Activated CD4-positive, CD25-positive, alpha-beta regulatory T cell treated with anti-CD3 and anti-CD28 coated beads, Interleukin-2, amount 50 U/mL, for 16 hours (primary cell): ENCODE data around the gene HSPB9.

Experiments used
- DNase-seq: peaks from one replicate; pipeline ENCODE4 v3.0.0-alpha.2; 2020; ENCODE audit warnings: low read depth, low spot score

The HSPB9 gene, protein sequence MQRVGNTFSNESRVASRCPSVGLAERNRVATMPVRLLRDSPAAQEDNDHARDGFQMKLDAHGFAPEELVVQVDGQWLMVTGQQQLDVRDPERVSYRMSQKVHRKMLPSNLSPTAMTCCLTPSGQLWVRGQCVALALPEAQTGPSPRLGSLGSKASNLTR

GRCh38 chr17:42122371-42123303 is at the start of gene HSPB9:
Gene HSPB9 (plus strand): TSS chr17:42122804. CDS start chr17:42122851, 47 bp downstream.
- no peak for DNase-seq

DNA sequence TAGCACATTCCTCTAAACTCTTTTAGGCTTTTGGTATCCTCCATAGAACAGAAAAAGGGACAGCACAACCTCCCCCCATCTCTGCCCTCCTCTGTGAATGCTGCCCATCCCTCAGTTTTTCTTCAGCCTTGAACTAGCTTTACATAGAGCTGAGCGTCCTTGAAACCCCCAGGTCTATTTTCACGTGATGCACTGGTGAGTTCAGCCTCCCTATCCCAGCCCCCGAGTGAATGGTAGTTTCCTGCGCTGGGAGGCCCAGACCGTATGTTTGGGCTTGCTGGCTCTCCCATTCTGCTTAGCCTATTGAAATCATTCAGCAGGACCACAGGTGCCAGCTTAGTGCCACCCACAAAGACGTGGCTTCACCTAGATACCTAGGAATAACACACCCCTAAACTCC is 46.8 kb upstream of the HSPB9 start:
- DNase-seq = no peak

GRCh38 chr17:42076797-42077559 is 45.6 kb upstream of the HSPB9 start:
- no peak for DNase-seq

DNA sequence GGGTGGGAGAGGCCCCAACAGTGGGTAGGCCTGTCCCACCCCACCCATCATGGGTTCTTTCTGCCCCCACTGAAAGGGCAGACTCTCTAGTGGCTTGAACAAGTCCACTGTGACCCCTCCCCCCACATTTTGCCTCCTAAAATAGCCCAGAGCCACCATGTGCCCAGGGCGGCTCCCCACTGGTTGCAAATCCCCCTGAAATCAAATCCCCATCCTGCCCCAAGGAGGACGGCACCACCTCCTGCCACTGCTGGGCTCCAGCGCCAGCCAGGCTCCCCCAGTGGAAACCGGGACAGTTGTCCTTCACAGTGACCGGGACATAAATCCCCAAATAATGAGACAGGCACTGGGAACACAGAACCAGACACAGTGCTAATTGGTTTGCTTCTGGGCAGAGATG is 44.8 kb upstream of the HSPB9 start:
- no peak for DNase-seq

DNA sequence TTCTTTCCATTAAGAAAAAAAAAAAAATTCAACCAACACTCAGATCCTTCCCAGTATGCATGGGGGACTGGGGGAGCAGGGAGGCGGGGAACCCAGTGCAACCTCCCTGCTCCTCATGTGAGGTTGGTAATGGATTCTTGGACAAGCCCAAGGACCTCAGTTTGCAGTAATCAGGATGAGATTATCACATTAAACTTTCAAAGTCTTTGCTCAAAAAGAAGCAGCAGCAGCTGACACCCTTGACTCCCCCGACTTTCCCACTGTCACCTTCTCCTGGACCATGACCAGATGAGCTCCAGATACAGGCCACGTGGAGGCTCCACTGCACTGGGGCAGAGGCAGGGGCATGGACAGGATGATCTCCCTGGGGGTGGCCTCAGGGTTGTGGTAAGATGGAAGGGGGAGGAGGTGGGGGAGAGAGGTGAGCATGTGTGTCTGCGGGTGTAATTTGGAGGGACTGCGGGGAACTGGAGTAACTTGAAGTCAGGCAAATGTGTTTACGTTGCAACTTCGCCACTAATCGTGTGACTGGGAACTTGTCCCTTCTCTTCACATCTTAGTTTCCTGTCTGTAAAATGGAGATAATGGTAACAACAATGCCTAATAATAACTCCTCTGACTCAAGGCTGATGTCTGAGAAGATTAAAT is 44.1 kb upstream of the HSPB9 start:
- no peak for DNase-seq

- no peak for DNase-seq
These were observed 43.1 kb upstream of the HSPB9 start for GRCh38 chr17:42079541-42079940.

- DNase-seq = no peak
These were observed 41.0 kb upstream of the HSPB9 start for GRCh38 chr17:42081516-42082129.

DNA sequence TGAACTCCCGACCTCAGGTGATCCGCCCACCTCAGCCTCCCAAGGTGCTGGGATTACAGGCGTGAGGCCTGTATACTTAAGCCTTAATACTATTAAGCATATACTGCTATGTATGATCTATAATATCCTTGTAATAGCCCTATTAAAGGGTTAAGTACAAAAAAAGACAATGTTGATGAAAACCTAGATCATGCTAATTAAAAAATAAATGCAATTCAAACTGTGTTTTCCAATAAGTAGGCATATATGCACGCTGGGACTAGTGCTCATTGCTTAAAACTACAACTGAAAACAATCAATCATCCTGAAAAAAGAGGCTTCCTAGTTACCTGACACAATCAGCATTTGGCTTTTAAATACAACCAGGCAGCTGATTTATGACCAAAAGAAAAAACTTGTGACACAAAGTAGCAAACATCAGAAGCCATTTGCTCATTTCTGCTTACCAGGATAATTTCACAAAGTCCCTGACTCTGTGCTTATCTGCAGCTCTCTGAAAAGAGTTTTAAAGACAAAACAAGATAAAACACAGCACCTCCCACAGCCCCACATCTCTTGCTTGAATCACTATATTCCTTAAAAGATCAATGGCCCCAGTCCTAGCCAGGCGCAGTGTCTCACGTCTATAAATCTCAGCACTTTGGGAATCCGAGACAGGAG is 35.4 kb upstream of the HSPB9 start:
- DNase-seq = no peak

DNA sequence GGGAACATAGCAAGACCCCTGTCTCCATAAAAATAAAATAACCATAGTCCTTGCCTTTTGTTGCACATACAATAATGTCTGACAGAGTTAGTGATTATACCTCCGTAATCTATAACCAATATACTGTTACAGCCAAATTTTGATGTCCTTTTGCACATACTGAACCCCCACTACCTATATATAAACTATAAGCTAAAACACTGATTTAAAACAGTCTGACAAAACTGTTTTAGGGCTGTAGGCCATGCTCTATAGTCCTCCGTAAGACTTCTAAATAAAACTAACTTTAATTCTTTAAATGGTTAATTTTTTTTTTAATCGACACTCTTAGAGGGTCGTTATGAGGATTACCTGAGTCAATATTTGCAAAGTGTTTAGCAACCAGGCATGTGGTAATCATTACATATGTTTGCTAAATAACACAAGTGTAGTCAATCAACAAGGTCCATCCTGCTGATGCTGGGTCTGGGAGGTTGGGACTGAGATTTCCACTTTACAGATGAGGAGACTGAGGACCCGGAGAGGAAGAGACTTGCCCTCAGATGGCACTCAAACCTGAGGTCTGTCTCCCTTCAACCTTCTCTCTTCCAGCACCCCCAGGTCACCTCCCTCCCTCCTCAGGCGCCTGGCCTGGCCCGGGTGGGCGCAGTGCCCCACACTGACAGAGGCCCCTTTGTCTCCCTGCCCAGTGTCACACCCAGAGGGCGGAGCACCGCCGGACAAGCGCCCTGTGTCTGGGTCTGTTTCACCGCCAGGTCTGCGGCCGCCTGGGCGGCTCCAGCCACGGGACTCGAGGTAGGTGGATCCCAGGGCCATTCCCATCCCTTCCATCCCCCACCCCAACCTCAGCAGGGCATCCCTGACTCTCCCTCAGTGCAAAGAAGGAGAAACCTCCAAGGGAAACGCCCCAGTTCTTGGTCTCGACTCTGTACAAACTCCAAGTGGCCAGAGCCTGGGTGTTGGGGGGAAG is 34.6 kb upstream of the HSPB9 start:
- no peak for DNase-seq

- no peak for DNase-seq
These were observed 33.9 kb upstream of the HSPB9 start for GRCh38 chr17:42088736-42089135.

- no peak for DNase-seq
These were observed 31.4 kb upstream of the HSPB9 start for GRCh38 chr17:42090964-42091790.

GRCh38 chr17:42092939-42093338 is 29.7 kb upstream of the HSPB9 start:
- DNase-seq = no peak

DNA sequence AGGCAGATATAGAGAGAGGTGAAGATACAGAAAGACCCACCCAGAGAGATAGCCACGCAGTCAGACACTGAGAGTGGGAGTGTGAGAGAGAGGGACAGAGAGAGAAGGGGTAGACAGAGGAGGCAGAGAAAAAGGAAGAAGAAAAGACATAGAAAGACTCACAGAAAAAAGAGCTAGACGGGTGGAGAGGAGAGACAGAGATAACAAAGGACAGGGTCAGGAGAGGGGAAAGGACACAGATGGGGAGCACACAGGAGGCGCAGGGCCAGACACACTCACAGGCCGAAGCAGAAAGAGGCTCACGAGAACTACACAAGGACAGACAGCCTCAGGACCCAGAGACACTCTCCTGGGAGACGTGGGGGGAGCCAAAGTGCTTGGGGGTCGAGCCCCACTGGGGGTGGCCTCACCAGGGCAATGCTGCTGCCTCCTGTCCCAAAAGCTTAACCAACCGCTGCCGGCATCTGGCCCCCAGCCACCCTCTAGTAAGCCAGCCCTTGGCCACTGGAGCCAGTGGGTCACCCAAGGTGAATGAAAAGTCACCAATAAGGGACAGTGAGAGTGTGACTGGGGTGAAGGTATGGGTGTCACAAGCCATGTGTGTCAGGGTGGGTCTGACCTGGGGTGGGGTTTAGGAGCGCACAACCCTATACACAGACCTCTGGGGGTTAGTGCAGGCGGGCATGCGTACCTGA is 28.1 kb upstream of the HSPB9 start:
- DNase-seq = no peak

DNA sequence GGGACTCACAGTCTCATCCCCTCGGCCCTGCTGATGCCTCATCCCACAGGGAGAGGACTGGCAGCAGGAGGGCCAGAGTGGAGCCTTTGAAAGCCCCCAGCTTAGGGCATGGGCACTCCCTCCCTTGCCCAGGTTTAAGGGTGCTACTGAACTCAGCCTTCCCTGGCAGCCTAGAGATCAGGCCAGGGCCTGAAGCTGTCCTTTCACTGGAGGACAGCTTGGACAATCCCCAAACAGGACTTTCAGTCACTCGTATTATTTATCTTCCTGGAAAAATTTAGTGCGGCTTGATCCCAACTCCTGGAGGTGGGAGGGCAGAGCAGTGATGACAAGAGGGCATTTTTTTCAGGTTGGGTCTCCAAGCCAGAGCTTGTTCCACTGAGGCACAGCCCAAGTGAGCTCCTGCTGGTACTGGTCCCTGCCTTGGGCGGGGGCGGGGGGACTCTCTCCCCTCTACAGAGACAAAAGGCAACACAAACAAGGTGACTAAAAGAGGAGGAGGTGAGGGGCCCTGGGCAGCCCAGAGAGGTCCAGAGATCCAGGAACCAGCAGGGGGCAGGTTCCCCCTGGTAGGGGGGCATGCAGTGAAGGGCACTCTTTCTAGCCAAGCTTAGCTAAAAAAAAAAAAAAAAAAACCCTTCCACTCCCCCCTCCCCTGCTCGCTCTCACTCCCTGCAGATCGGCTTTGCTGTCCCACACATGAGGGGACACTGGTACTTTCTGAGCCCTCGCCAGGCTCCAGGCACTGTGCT is 26.1 kb upstream of the HSPB9 start:
- no peak for DNase-seq

DNA sequence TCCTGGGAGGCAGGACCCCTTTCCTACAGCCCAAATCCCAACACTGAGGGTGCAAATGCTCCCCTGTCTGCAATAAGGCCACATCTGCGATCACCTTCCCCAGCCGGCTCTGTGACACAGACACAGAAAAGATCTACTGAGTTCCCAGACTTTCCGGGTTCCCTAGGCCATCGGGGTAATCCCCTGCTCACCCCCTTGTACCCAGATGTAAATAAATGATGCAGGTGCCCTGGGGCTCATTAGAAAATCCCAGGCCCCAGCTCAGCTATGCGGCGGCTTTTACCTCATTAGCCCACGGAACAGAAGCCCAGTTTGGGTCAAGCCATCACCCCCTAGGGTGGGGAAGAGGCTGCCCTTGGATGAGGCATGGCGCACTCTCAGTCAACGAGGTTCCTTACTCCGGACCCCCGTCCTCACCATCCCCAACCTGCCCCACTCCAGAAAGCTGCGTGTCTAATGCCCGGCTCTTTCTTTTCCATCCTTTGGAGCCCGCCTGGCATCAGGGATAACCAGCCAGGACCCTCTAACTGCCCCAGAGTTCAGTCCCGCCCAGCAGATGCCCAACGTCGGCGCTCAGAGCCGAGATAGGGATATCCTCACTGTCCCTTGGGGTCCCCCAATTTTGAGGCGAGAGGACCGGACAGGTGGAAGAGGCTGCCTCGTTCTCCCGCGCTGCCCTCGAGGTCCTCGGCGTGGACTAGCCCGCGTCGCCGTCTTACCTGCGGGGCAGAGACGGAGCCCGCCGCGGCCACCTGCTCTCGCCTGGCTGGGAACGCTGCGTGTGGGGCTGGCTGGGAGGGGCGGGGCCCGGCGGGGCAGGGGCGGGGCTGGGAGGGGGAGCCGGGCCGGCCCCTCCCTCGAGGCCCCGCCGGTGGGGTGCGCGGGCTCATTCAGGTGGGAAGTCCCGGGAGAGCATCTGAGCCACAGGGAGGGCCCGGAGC is 24.6 kb upstream of the HSPB9 start, which contains the start of gene ZNF385C:
TSS of gene ZNF385C (minus strand) at position 783 of the 941 bp plus-strand sequence. CDS start 35,417 bp downstream, outside the sequence.
- no peak for DNase-seq

DNA sequence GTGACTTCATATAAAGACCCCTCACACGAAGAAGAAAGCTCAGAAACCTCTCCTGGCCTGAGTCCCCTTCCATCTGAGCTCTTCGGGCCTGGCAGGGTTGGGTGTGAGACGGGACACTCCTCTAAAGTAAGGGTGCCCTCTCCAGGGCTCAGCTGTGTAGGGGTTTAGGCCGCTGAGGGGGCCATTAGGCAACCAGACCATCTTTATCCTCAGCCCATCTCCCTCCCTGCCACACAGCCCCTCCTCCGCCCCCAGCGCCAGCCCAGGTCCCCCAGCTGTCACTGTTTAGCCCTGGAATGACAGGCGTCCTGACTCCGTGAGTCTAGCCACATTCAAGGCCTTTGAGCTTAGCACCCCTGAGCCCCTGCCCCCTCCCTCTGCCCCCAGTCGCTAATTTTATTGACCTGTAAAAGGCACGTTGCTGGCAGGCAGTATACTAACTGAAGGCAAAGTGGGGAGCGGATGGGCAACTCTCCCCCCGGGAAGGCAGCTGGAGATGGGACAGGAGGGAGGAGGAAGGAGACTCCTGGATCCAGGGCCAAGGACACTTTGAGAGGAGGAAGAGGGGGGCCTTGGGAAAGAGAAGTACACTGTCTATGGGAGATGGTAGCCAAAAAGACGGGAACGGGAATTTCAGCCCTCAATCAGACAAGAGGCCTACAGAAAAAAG is 23.7 kb upstream of the HSPB9 start:
- no peak for DNase-seq
